GM18907 (cell line): ENCODE results near the gene KLK5.

Source experiments
- ATAC-seq: cut with Tn5 transposase; IDR thresholded peaks from one replicate; pipeline ENCODE4 v1.9.1; 2021; ENCODE audit warnings: mild to moderate bottlenecking, moderate library complexity; ENCODE audit not compliant: unreplicated experiment

KLK5 gene

DNA sequence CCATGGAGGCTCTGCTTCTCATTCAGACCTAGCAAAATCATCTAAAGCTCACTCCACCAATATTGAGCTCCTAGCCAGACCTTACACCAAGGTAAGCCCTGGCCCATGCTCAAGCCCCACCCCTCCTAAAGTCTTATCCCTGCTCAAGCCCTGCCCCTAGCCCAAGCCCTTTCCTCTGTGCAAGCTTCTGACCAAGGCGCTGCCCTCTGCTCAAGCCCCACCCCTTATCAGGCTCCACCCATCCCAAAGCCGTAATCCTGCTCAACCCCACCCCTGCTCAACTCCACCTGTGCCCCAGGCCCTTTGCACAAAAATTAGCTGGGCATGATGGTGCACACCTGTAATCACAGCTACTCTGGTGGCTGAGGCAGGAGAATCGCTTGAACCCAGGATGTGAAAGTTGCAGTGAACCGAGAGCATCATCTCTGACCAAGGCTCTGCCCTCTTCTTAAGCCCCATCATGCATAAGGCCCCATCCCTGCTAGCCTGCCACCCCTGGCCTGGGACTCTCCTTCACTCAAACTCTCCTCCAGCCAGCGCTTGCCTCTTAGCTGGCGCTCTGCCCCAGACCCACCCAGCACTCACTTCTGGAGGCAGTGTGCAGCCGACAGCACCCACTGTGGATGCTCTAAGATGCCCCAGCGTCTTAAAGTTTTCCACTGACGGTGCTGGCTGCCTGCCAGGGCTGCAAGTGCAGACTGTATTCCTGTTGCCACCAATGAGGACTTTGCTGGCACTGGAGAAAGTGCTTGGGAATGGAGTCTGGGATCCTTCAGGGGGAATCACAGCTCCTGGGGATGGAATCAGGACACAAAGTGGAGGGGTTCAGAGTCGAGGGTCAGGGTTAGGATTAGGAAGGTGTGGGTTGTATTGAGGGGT lies 58.1 kb downstream of the KLK5 start:
- no peak for ATAC-seq
